ENCODE results near the gene HOXB6. TPM values are rescaled to one million over a fixed set of nuclear protein-coding genes. Genes with fewer than 3 reads are reported as not detected.
A peak's percentile ranks its signal among the peaks of the same experiment; 100 is the strongest.

The HOXB6 gene
- total RNA-seq, 3 donors from 2014 or later, result 41.3 to 68.8 (median 50.9) TPM

DNA sequence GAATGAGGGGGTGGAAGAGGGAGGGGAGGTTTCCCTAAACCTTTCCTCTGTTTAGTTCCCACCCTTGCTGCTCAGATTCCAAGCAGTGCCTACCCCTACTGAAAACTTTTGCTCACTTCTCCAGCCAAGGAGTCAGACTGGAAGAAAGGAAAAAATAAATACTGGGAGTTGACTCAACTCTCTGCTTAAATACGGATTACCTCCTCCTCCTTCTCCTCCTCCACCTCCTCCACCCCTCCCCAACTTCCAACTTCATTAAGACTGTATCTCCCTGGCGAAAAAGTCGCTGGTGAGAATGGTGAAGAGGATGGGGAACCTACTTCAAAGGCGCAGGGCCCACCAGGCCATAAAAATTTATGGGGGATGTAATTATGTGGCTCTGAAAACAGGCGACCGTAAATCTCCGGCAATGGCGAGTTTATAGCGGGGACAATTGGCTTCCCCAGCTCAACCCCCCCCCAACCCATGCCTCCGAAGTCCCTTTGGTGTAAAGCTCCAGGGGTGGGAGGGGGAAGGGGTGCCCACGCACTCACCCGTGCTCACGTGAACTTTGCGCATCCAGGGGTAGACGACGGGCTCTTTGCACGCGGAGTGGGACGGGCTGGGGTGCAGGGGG lies 27.3 kb downstream of the HOXB6 start:
- Histone ChIP-seq H3K4me1 (ENCODE audit: low read depth) (peaks cover 53% of the 10 kb centered on the region), H3K36me3 (ENCODE audit: low read depth) (no peaks in the 10 kb centered on the region), H3K4me3 (no peak overlapping the region), H3K9me3 (no peaks in the 10 kb centered on the region)
- ATAC-seq (peak; percentile 29), DNase-seq (peak in 1 of 3 donors; percentile 60)
- intact Hi-C loops (cut with DNase I, micrococcal nuclease), result no loop called here
- TF ChIP-seq, protein P1, sequence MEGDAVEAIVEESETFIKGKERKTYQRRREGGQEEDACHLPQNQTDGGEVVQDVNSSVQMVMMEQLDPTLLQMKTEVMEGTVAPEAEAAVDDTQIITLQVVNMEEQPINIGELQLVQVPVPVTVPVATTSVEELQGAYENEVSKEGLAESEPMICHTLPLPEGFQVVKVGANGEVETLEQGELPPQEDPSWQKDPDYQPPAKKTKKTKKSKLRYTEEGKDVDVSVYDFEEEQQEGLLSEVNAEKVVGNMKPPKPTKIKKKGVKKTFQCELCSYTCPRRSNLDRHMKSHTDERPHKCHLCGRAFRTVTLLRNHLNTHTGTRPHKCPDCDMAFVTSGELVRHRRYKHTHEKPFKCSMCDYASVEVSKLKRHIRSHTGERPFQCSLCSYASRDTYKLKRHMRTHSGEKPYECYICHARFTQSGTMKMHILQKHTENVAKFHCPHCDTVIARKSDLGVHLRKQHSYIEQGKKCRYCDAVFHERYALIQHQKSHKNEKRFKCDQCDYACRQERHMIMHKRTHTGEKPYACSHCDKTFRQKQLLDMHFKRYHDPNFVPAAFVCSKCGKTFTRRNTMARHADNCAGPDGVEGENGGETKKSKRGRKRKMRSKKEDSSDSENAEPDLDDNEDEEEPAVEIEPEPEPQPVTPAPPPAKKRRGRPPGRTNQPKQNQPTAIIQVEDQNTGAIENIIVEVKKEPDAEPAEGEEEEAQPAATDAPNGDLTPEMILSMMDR (IDR thresholded peaks at IDR 0.05), result no peak

DNA sequence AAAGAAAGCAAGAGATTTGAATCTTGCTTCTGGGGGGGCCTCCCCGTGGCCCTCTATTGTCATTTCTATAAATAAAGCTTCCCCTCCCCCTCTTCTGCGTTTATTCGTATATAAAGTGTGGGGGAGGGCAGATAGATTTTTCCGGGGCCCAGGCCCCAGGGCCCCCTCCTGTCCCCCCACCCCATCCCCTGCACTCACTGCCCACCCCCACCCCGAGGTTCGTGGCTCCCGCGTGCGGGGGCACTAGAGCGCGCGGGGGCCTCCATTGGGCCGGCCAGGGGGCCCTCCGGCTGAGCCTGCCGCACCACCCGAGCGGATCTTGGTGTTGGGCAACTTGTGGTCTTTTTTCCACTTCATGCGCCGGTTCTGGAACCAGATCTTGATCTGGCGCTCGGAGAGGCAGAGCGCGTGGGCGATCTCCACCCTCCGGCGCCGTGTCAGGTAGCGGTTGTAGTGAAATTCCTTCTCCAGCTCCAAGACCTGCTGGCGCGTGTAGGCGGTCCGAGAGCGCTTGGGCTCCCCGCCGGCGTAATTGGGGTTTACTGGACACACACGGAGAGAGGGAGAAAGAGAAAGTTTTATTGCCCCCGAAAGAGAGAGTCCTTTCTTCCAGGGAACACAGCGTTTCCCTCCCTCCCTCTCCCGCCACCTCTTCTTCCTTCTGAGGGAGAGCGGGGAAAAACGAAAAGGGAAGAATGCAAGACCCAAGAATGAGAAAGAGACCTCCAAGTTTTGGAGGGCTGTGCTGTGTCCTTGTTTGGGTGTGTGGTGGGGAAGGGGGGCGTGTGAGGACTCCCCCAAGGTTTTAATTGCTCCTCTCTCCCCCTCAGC lies 28.1 kb downstream of the HOXB6 start:
- Histone ChIP-seq H3K4me3 (no peak overlapping the region), H3K36me3 (ENCODE audit: low read depth) (no peaks in the 10 kb centered on the region), H3K4me1 (ENCODE audit: low read depth) (peaks cover 57% of the 10 kb centered on the region), H3K9me3 (no peaks in the 10 kb centered on the region)
- intact Hi-C loops (cut with DNase I, micrococcal nuclease), result no loop called here
- DNase-seq (no peak), ATAC-seq (no peak)
- TF ChIP-seq, protein P1 (IDR thresholded peaks at IDR 0.05), result no peak

DNA sequence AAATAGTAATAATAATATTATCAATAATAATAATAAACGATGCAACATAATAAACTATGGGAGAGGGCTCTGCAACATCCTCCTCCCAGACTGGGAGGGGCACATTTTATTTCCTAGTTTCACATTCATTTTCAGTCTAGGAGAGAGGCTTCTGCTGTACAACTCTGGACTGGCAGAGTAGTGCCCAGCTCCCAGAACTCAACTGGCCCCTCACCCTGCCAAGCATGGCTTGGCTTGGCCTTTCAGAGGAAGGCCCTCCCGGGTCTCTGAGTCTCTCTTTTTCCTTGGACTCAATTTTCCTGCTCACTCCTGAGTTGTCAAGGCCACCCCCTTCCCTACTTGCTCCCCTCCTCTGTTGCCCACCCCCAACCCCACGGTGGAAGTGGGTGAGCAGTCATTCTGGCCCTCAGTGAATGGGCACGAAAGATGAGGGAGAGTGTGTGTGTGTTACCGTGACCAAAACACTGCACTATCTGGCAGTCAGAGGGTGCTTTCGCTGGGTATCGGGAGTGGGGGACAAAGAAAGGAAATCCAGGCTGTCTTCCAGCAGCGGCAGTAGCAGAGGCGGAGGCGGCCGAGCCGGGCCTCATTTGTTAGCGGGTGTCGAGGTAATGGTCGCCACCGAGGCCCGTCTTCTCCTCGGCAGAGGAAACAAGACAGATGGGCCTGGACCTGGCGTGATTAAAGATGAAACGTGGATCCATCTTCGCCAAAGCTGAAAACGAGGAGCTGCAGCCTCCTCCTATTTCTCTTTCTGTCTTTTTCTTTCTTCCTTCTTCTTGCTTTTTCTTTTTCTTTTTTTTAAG lies 28.9 kb downstream of the HOXB6 start:
- H3K36me3 ChIP-seq (ENCODE audit: low read depth), result no peaks in the 10 kb centered on the region
- intact Hi-C loops (cut with DNase I, micrococcal nuclease), result no loop called here
- TF ChIP-seq, protein P1 (IDR thresholded peaks at IDR 0.05), result no peak
- H3K4me1 ChIP-seq (ENCODE audit: low read depth), result peaks cover 54% of the 10 kb centered on the region
- H3K9me3 ChIP-seq, result no peaks in the 10 kb centered on the region
- DNase-seq (no peak), ATAC-seq (peak; percentile 17)
- H3K4me3 ChIP-seq, result no peak overlapping the region

DNA sequence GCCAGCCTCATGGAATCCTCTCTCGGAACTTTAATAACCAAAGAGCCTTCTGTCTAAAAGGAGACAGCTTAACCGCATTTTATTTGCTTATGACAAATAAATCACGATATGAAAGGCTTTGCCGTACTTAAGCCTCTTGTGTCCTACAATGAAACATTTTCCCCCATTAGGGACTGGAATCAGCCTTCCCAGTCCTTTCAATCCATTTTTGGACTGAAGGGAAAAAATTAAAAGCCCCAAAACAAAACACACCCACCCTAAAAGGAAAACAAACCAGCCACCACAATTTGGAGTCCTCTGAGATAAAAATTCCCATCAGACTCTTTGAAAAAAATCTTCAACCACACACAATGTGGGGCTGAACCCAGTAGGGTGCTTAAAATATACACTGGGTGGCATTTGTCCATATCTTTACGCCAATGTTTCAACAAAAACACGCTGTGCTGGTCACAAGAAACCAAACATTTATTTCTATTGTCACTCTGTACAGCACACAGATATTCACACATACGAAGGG lies 29.7 kb downstream of the HOXB6 start:
- DNase-seq (no peak), ATAC-seq (no peak)
- Histone ChIP-seq H3K4me3 (no peak overlapping the region), H3K36me3 (ENCODE audit: low read depth) (no peaks in the 10 kb centered on the region), H3K9me3 (no peaks in the 10 kb centered on the region), H3K4me1 (ENCODE audit: low read depth) (peaks cover 47% of the 10 kb centered on the region)
- TF ChIP-seq, protein P1 (IDR thresholded peaks at IDR 0.05), result no peak
- intact Hi-C loops (cut with DNase I, micrococcal nuclease), result no loop called here

DNA sequence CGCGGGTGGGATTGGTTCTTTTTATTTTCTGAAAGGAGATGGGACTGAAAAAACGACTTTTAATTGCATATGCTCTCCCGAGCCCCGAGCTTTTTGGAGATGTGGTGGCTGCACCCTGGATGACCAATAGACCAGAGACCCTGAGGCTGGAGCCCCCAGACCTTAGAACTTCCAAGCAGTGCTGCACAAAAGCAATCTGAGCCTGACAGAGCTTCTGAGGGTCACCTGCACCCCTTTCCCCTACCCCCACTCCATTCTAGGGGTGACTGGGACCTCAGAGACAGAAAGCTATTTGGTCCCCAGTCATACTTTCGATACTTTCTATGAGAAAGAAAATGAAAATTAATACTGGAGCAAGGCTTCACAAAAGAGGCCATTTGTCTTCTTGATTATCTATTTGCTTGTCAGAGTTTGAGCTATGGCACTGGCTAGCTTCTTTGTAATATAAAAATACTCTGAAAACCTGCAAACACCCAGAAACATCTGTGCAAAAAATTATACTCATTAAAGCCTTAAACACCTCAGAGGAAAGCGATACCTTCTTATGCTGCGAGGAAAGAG lies 30.2 kb downstream of the HOXB6 start:
- intact Hi-C loops (cut with DNase I, micrococcal nuclease), result no loop called here

More for the DNA sequence above, 30.2 kb downstream of the HOXB6 start:
- DNase-seq (peak in 1 of 3 donors; percentile 9), ATAC-seq (no peak)
- no peaks in the 10 kb centered on the region for H3K36me3 ChIP-seq (ENCODE audit: low read depth)
- no peaks in the 10 kb centered on the region for H3K9me3 ChIP-seq
- no peak overlapping the region for H3K4me3 ChIP-seq
- peaks cover 42% of the 10 kb centered on the region for H3K4me1 ChIP-seq (ENCODE audit: low read depth)
- TF ChIP-seq, protein P1 (IDR thresholded peaks at IDR 0.05), result no peak
